Osteoblast (primary cell): ENCODE measurements around the gene EIPR1. TPM values are rescaled to one million over a fixed set of nuclear protein-coding genes. Genes with fewer than 3 reads are reported as not detected.

Source experiments
- DNase-seq: peaks from one replicate; pipeline ENCODE4 v3.0.0; 2011; ENCODE audit warnings: low spot score, mixed read lengths; ENCODE audit not compliant: insufficient read length; ENCODE audit errors: missing footprints
- H2AFZ ChIP-seq: 2 replicates; pipeline ENCODE4 v1.6.0; 2011; ENCODE audit warnings: mild to moderate bottlenecking, low read length
- H3K27ac ChIP-seq: 2 replicates; pipeline ENCODE4 v1.5.1; 2011; ENCODE audit warnings: mild to moderate bottlenecking, low read depth, low read length, moderate library complexity
- H3K27me3 ChIP-seq: 2 replicates; pipeline ENCODE4 v1.6.0; 2012; ENCODE audit warnings: mild to moderate bottlenecking, control low read depth, inconsistent platforms, low read length, moderate library complexity; ENCODE audit not compliant: insufficient read depth
- H3K36me3 ChIP-seq: 2 replicates; pipeline ENCODE4 v1.5.1; 2011; ENCODE audit warnings: mild to moderate bottlenecking, low read length, control low read depth, moderate library complexity; ENCODE audit not compliant: insufficient read depth
- H3K4me1 ChIP-seq: 2 replicates; pipeline ENCODE4 v1.5.1; 2011; ENCODE audit warnings: mild to moderate bottlenecking, low read length, control low read depth, moderate library complexity; ENCODE audit not compliant: insufficient read depth
- H3K4me2 ChIP-seq: 2 replicates; pipeline ENCODE4 v1.6.0; 2011; ENCODE audit warnings: mild to moderate bottlenecking, low read length; ENCODE audit not compliant: insufficient read depth
- H3K4me3 ChIP-seq: fragments of 200-600 bp; sonication (generic); 3 replicates; pipeline ENCODE4 v1.5.1; 2012; ENCODE audit warnings: mild to moderate bottlenecking, low read length, inconsistent platforms; ENCODE audit not compliant: insufficient read depth
- H3K79me2 ChIP-seq: 2 replicates; pipeline ENCODE4 v1.6.0; 2012; ENCODE audit warnings: mild to moderate bottlenecking, low read length, control low read depth, inconsistent platforms; ENCODE audit not compliant: insufficient read depth
- H3K9me3 ChIP-seq: 2 replicates; pipeline ENCODE4 v1.5.1; 2011; ENCODE audit warnings: low read depth, low read length, control low read depth
- H4K20me1 ChIP-seq: 2 replicates; pipeline ENCODE4 v1.6.0; 2012; ENCODE audit warnings: mild to moderate bottlenecking, low read length, control low read depth; ENCODE audit not compliant: insufficient read depth
- CTCF ChIP-seq: IDR thresholded peaks from 2 replicates; pipeline ENCODE4 v1.5.1; 2011; ENCODE audit warnings: mild to moderate bottlenecking, low read depth, low read length, moderate library complexity; ENCODE audit errors: extremely low read depth
- total RNA-seq: library from RNA; depleted of rRNA; stranded (reverse); fragments of >200 nt; gene quantifications from 2 replicates; pipeline ENCODE4 v1.2.3, GENCODE V29; 2012

Gene EIPR1
- total RNA-seq, 1 donor, result 17.7 TPM

DNA sequence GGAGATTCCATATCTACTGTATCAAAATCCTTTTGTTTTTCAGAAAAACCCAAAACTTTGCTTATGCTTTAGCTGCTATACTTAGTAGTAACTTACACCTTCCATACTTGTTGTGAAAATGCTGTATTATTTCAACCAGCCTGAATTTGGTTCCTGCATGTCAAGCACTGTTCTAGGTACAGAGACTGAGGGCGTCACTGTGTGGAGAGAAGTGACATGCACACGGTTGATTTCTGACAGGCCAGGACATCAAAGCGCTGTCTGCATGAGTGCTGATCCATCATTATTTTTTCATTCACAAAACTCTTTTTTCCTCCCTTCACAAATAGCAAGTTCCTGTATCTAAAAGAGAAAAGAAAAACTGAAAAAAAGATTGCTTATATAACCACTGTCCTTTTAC lies 33.5 kb upstream of the EIPR1 start:
- TF ChIP-seq CTCF, result no peak
- peaks cover 20% of the 10 kb centered on the region for H3K36me3 ChIP-seq
- H3K79me2 ChIP-seq, result peaks cover 30% of the 10 kb centered on the region
- no peak for DNase-seq
- H4K20me1 ChIP-seq, result peaks cover 7% of the 10 kb centered on the region
- no peak overlapping the region for H3K4me3 ChIP-seq
- H3K27ac ChIP-seq, result no peak overlapping the region
- no peak overlapping the region for H3K4me2 ChIP-seq
- H3K27me3 ChIP-seq, result no peaks in the 10 kb centered on the region
- no peaks in the 10 kb centered on the region for H3K4me1 ChIP-seq
- H2AFZ ChIP-seq, result no peak overlapping the region
- H3K9me3 ChIP-seq, result no peaks in the 10 kb centered on the region

GRCh38 chr2:3409627-3410170 lies 32.1 kb upstream of the EIPR1 start:
- Histone ChIP-seq H3K9me3 (no peaks in the 10 kb centered on the region), H3K4me3 (no peak overlapping the region), H3K27me3 (no peaks in the 10 kb centered on the region), H3K79me2 (peaks cover 34% of the 10 kb centered on the region), H4K20me1 (peaks cover 6% of the 10 kb centered on the region), H3K27ac (no peak overlapping the region), H3K4me2 (no peak overlapping the region), H2AFZ (no peak overlapping the region), H3K4me1 (no peaks in the 10 kb centered on the region), H3K36me3 (peaks cover 17% of the 10 kb centered on the region)
- no peak for DNase-seq
- no peak for TF ChIP-seq CTCF

DNA sequence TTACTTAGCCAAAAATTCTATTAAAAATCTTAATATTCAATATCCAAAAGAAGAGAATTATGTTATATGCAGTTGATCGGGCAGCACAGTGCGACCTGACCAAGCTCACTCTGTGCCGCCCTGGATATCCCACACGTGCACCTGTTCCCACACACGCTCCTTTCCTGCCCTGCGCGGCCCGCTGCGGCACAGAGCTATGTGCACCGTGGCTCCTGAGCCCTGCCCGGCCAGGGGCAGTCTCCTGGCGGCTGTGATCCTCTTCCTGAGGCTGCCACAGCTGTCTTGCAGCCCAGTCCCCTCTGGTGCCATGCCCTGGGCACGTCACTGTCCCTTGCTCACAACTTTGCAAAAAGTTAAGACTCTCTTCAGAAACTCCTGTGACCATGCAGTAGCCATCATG lies 31.2 kb upstream of the EIPR1 start:
- no peak for TF ChIP-seq CTCF
- no peak overlapping the region for H3K4me2 ChIP-seq

DNA sequence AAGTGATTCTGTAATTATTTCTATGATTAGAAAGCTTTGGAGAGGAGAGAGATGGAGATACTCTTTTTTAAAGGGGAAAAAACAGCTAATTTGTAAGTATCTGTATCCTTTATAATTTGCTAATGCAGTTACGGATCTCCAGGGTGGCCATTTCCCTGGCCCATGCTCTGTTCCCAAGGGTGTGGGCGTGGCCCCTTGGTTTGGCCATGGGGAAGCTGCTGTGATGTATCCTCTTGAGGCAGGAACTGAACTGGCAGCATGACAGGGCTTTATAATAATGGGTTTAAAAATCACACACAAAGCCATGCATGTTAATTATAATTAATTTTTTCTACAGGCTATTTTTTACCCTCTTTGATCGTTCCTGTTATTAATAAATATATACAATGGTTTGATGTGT lies 28.9 kb upstream of the EIPR1 start:
- H3K79me2 ChIP-seq, result peaks cover 37% of the 10 kb centered on the region
- no peak overlapping the region for H3K4me2 ChIP-seq
- peaks cover 24% of the 10 kb centered on the region for H3K36me3 ChIP-seq
- no peak for DNase-seq
- H3K9me3 ChIP-seq, result no peaks in the 10 kb centered on the region
- no peak overlapping the region for H2AFZ ChIP-seq
- H3K27me3 ChIP-seq, result no peaks in the 10 kb centered on the region
- H3K4me1 ChIP-seq, result no peaks in the 10 kb centered on the region
- no peak overlapping the region for H3K27ac ChIP-seq
- no peaks in the 10 kb centered on the region for H4K20me1 ChIP-seq
- H3K4me3 ChIP-seq, result no peak overlapping the region
- no peak for TF ChIP-seq CTCF

More for the DNA sequence above, 31.2 kb upstream of the EIPR1 start:
- Histone ChIP-seq H3K27me3 (no peaks in the 10 kb centered on the region), H2AFZ (no peak overlapping the region), H4K20me1 (peaks cover 4% of the 10 kb centered on the region), H3K27ac (no peak overlapping the region), H3K4me3 (no peak overlapping the region), H3K79me2 (peaks cover 38% of the 10 kb centered on the region), H3K9me3 (no peaks in the 10 kb centered on the region), H3K36me3 (peaks cover 19% of the 10 kb centered on the region), H3K4me1 (no peaks in the 10 kb centered on the region)
- no peak for DNase-seq
